Measurements from ENCODE around the gene A4GALT.

DNA sequence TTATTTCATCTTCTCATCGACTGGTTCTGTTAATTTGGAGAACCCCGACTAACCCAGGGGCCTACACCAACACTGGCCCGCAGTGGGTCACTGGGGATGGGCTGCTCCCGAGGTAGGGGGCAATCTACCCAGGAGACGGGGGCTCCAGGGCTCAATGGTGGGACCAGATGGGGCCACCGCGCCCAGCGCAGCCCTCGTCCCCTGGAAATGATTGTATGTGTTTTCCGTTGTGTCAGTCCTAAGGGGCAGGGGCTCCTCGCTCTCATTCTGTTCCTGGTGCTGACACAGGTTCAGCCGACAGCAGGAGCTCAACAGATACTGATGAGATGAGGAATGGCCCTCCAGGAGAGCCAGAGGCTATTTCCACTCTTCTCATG is 20.7 kb downstream of the A4GALT start:
- TF ChIP-seq, protein P1, sequence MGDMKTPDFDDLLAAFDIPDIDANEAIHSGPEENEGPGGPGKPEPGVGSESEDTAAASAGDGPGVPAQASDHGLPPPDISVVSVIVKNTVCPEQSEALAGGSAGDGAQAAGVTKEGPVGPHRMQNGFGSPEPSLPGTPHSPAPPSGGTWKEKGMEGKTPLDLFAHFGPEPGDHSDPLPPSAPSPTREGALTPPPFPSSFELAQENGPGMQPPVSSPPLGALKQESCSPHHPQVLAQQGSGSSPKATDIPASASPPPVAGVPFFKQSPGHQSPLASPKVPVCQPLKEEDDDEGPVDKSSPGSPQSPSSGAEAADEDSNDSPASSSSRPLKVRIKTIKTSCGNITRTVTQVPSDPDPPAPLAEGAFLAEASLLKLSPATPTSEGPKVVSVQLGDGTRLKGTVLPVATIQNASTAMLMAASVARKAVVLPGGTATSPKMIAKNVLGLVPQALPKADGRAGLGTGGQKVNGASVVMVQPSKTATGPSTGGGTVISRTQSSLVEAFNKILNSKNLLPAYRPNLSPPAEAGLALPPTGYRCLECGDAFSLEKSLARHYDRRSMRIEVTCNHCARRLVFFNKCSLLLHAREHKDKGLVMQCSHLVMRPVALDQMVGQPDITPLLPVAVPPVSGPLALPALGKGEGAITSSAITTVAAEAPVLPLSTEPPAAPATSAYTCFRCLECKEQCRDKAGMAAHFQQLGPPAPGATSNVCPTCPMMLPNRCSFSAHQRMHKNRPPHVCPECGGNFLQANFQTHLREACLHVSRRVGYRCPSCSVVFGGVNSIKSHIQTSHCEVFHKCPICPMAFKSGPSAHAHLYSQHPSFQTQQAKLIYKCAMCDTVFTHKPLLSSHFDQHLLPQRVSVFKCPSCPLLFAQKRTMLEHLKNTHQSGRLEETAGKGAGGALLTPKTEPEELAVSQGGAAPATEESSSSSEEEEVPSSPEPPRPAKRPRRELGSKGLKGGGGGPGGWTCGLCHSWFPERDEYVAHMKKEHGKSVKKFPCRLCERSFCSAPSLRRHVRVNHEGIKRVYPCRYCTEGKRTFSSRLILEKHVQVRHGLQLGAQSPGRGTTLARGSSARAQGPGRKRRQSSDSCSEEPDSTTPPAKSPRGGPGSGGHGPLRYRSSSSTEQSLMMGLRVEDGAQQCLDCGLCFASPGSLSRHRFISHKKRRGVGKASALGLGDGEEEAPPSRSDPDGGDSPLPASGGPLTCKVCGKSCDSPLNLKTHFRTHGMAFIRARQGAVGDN (IDR thresholded peaks at IDR 0.05) = no peak
- TF ChIP-seq JUND (IDR thresholded peaks at IDR 0.05; ENCODE audit: low read depth, low read length) (no peak), RAD21 (IDR thresholded peaks at IDR 0.05; ENCODE audit: insufficient read depth, low read depth, low read length) (no peak)
